NCI-H187 treated with DMSO at 0.1 percent for 48 hours (cell line): Measurements from ENCODE around the gene NGF.
"Not testable (repeated sequence)": the region's sequence is repeated elsewhere in the genome, so short reads cannot be mapped to it uniquely, and the experiment has no call there.

Experiments
- DNase-seq: peaks from one replicate; lab custom pipeline; 2025; lab: John Stamatoyannopoulos, UW

NGF gene

DNA sequence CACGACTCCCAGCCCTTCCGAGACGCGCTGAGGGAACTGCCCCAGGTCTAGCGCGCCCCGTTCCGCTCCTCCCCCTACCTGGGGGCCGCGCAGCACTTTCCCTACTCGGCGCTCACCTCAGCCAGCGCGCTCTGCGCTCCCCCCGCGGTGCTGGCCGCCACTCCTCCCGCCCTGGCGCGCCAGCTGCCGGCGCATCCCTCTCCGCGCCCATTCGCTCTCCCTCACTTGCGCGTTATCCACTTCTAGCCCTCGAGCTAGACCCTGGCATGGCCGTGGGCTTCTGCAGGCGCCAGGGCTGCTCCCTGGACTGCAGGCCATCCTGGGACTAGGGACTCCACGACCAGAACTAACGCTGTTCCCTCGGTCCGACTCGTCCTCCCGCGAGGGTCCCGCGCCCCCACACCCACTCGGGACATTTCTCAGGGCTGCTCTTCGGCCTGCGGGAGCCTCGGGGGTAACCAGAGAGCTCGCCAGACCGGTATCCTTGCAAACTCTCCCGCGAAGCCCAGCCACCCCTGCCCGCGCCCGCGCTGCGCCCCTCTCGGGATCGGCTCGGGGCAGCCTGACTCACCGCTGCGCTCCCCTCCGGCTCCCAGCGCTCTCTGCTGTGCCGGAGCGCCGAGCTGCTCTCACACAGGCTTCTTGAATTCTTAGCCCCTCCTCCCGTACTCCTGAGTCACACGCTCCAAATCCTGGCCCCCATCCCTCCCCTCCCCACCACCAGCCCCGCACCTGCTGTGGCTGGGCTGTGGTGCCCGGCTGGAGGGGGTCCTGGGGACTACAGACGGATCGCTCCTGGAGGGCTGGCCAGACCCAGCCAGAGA lies at the start of gene NGF:
Gene NGF (minus strand): TSS at position 617 of the 824 bp plus-strand sequence. CDS start 51,454 bp downstream, outside the sequence.
- no peak for DNase-seq

DNA sequence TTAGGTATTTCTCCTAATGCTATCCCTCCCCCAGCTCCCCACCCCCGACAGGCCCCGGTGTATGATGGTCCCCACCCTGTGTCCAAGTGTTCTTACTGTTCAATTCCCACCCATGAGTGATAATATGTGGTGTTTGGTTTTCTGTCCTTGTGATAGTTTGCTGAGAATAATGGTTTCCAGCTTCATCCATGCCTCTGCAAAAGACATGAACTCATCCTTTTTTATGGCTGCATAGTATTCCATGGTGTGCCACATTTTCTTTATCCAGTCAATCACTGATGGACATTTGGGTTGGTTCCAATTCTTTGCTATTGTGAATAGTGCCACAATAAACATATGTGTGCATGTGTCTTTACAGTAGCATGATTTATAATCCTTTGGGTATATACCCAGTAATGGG lies 45.4 kb upstream of the NGF start:
- DNase-seq = not testable (repeated sequence)

GRCh38 chr1:115379943-115380342 lies 41.9 kb upstream of the NGF start:
- no peak for DNase-seq

- DNase-seq = no peak
These were observed 39.4 kb upstream of the NGF start for GRCh38 chr1:115377411-115377810.

- DNase-seq = no peak
These were observed 36.5 kb upstream of the NGF start for GRCh38 chr1:115374598-115374997.

DNA sequence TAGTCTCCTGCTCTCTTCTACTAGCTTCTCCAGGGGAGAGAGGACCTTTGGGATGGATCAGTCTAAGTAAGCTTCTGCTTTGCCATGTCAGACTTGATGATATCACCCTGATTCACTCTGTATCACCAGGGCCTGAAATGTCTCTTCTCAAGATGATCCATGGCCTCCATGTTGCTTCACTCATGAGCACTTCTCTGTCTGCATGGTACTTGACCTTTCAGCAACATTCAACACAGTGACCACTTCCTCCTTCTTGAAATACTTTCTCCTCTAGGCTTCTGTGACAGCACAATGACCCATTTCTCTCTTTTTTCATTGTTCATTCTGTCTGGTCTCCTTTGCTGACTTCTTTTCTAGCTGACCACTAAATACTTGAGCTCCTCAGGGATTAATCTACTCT lies 35.3 kb upstream of the NGF start:
- DNase-seq = no peak

- no peak for DNase-seq
These were observed 27.7 kb upstream of the NGF start for GRCh38 chr1:115365738-115366137.

DNA sequence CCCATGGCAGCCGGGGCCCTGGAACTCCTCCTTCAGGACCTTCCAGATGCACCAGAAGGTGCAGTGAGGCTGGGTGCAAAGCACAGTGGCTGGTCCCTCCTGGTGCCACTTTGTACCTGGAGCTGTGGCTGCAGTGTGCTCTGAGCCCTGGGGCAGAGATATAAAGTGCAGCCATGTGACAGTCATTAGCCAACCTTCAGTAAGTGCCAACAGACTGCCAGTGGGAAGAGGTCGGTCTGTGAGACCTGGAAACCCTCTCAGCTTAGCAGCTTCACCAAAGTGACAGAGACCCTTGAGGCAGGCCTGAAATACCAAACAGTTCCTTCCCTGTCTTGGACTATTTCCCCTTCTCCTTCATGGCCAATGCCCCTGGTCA lies 26.7 kb upstream of the NGF start:
- DNase-seq = no peak

- no peak for DNase-seq
These were observed 26.2 kb upstream of the NGF start for GRCh38 chr1:115364046-115364779.

GRCh38 chr1:115363171-115363570 lies 25.1 kb upstream of the NGF start:
- DNase-seq = no peak

DNA sequence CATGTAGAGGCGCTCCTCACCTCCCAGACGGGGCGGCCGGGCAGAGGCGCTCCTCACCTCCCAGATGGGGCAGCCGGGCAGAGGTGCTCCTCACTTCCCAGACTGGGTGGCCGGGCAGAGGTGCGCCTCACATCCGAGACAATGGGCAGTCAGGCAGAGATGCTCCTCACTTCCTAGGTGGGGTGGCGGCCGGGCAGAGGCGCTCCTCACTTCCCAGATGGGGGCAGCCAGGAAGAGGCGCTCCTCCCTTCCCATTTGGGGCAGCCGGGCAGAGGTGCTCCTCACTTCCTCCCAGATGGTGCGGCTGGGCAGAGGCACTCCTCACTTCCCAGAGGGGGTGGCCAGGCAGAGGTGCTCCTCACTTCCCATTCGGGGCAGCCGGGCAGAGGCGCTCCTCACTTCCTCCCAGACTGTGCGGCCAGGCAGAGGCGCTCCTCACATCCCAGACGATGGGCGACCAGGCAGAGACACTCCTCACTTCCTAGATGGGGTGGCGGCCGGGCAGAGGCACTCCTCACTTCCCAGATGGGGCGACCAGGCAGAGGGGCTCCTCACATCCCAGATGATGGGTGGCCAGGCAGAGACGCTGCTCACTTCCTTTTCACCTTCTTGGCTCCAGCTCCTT lies 22.6 kb upstream of the NGF start:
- DNase-seq = not testable (repeated sequence)

- not testable (repeated sequence) for DNase-seq
These were observed 21.9 kb upstream of the NGF start for GRCh38 chr1:115359787-115360452.

DNA sequence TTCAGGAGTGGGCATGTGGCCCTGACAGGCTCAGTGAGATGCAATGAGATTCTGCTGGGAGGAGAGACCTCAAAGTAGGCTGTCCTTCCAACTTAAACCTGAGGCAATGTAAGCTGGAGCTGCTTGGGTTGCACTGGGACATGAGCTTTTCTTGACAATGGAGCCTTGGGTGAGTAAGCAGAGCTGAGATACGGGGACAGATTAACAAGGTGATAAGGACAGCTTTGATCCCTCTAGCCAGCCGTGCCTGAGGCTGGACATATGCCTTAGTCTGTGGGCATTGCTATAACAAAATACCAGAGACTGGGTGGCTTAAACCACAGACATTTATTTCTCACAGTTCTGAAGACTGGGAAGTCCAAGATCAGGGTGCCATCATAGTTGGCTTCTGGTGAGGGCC lies 18.3 kb upstream of the NGF start:
- DNase-seq = no peak

DNA sequence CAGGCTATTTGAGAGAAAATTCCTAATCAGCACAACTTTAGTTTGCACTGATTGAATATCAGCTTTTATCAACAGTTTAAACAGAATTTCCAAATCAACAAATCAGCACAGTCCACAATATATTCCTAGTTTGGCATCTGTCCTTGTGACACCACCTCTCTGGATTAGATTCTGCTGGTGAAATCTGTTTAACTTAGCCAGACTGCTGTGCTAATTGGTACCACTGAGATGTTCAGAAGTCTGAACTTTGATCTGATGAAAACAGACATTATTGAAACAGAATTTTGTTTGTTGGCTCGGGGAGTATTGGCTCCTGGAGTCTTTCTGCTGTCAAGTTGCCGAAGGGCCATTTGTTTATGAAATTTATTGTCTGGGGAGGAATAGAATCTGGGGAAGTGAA lies 17.0 kb upstream of the NGF start:
- DNase-seq = no peak

DNA sequence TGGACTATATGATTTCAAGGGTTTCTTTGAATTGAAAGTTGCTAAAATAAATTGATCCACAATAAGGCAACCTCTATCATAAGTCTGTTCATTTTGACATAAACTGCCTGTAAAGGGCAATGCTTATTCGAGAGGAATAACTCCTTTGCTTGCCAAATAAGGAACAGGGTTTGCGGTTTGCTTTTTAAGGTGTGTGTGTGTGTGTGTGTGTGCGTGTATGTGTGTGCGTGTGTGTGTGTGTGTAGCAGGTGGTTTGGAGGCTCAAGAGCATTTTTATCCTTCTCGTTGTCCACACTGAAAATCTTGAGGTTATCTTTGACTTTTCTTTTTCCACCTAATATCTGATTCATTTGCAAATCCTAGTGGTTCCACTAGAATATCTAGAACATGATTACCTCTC lies 13.1 kb upstream of the NGF start:
- no peak for DNase-seq

- DNase-seq = no peak
These were observed 10.6 kb upstream of the NGF start for GRCh38 chr1:115348636-115349035.

GRCh38 chr1:115347282-115347681 lies 9.2 kb upstream of the NGF start:
- no peak for DNase-seq

DNA sequence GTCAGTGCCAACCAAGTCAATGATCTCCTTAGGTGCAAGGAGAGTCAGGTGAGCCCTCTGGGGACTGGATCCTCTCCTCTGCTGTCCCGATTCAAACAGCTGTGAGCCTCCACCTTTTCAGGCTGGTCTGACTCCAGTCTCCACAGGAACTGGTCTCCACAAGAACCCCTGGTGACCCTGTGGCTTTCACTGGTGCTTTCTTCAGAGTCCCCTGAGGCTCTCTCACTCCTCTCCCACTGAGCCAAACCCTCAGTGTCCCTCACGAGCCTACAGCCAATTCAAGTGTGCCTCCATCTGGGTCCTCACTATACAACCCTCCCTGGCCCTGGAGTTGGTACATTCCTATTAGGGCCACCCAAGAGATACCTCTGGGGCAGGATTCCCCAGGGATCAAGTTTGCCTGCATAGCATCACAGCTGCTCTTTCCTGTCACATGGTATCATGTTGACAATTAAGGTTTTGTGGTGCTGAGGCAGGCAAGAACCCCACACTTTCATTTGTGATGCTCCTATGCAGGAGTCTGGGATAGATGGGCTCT lies 5.2 kb upstream of the NGF start:
- DNase-seq = no peak

DNA sequence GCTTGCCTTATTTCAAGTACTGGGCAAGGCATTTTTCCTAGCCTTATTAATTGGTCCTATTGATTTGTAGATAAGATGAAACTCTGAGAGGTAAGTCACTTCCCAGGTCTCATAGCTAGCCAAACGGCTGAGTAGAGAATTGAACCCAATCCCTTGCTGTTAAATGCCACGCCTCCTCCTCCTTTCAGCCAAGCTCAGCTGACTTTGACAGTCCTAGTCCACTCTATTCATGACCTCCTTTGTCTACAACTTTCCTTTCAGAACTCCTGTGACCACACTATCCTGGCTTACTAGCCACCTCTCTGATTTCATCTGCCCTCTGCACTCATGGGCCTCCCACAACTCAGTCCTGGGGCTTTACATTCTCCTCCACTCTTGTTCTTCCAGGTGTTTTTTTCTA lies 3.9 kb upstream of the NGF start:
- no peak for DNase-seq

- no peak for DNase-seq
These were observed 2.8 kb upstream of the NGF start for GRCh38 chr1:115340879-115341278.

DNA sequence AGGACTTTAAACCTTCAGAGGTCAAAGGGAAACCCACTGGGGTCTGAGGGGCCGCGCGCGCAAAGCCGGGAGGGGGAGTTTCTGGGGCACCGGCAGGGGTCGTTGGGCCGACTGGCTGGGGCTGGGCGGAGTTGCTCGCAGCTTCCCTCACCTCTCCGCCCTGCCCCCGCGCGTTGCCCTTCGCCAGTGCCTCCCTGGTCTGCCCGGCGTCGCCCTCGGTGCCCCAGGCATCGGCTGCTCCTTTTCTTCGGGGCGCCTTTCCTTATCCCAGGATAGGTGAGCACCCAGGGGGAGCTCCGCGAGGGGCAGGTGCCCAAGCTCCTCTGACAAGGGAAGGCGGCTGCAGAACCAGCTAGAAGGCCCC lies 390 bp upstream of the NGF start:
- no peak for DNase-seq

DNA sequence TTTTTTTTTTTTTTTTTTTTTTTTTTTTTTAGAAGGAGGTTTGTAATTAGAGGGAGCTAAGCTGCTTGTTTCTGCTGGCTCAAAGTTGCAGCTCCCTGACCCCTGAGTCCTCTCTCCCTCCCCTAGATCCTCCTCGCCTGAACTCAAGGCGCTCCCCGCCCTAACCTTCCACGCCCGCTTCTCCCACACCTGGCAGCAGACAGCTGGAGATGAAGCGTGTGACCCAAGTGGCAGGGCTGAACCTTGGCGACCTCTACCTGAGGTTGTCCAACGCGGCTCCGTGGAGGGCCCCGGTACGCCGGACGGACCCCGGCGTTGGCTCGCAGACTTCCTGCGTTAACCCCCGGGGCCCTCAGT lies 795 bp downstream of the NGF start:
- DNase-seq = no peak
